Measurements from ENCODE around the gene FOXP1. TPM values are rescaled to one million over a fixed set of nuclear protein-coding genes. Genes with fewer than 3 reads are reported as not detected.
A peak's percentile ranks its signal among the peaks of the same experiment; 100 is the strongest.

The FOXP1 gene
- total and polyA plus RNA-seq, 2 of the 13 experiments (the other 11 are each of a cell fraction or from before 2014, with no cell fraction given) = 40.4 to 59.0 TPM

DNA sequence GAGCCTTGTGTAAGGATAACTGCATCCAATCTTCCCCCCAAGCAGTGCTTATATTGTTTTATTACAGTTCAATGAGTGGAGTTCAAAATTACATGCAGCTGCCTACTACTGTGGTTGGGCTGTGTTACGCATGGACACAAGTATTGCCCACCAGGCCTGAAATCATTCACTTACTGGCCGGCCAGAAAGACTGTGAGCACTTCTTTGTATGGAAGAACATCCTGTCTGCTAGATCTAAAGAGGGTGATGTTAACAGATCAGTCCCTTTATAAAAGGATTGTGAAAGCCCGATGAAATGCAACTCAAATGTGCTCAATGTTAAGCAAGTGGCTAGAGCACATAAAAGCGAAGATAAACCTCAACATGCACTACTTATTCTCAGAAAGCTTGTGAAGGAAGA, 132.5 kb downstream of the FOXP1 start (continued):
- TF ChIP-seq ONECUT2 (CRISPR knock-in tag; IDR thresholded peaks at IDR 0.05) (no peak), ZBTB38 (CRISPR knock-in tag; IDR thresholded peaks at IDR 0.05) (no peak), MAZ (IDR thresholded peaks at IDR 0.05; ENCODE audit: borderline replicate concordance, low read depth, low read length) (no peak), MAZ (CRISPR knock-in tag; IDR thresholded peaks at IDR 0.05; ENCODE audit: low read depth) (no peak)
- TF ChIP-seq, protein P1, sequence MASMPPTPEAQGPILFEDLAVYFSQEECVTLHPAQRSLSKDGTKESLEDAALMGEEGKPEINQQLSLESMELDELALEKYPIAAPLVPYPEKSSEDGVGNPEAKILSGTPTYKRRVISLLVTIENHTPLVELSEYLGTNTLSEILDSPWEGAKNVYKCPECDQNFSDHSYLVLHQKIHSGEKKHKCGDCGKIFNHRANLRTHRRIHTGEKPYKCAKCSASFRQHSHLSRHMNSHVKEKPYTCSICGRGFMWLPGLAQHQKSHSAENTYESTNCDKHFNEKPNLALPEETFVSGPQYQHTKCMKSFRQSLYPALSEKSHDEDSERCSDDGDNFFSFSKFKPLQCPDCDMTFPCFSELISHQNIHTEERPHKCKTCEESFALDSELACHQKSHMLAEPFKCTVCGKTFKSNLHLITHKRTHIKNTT (CRISPR knock-in tag; IDR thresholded peaks at IDR 0.05) = no peak

DNA sequence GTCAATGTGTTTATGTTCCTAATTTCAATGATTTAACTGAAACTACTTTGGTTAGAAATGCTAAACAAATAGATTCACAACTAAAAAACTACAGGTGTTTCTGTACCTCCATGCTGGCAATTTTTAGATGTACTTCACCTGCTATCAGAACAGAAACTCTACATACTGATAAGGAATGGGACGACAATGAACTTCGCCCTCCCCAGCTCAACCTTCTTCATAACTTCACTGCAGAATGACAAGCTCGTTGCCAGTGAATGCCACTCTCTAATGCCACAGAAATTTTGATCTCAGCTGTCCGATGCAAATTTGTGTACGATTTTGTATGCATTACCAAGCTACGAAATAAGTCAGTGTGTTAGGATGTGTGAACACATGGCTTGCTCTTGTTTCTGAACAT, 133.4 kb downstream of the FOXP1 start:
- in situ Hi-C loops (cut with HindIII; ENCODE audit: extremely low pct_ligation_motif_present, low pct_unique_long_range_greater_than_20kb) = no loop called here

More for the DNA sequence above, 133.4 kb downstream of the FOXP1 start:
- H3K79me2 ChIP-seq (ENCODE audit: insufficient read depth, low read length) = peaks cover 48% of the 10 kb centered on the region
- H3K36me3 ChIP-seq (replicated peaks in 1 of 2; ENCODE audit: control insufficient read depth in 1 of 2, insufficient read depth in 2 of 2, low read length in 2 of 2) = no peaks in the 10 kb centered on the region; a peak in 1 of 5 replicates
- intact Hi-C loops (cut with micrococcal nuclease; ENCODE audit: unreplicated experiment) = loop anchor here (10.0 kb wide), 1 partner anchor 135 kb away; the partner anchor contains the start of gene FOXP1
- no peak overlapping the region for H3K9ac ChIP-seq (ENCODE audit: insufficient read depth, low read depth, low read length)
- ChIA-PET POLR2A (interaction anchor here (1.0 to 1.1 kb wide), 2 partner anchors 130 to 133 kb away, joined by 3 to 4 read pairs; partner anchors contain the start of gene FOXP1), CTCF (ENCODE audit: low intra/inter-chr PET ratio, low total read pairs) (no interaction called here)
- no peaks in the 10 kb centered on the region for H3K27me3 ChIP-seq (ENCODE audit: control insufficient read depth in 1 of 2, insufficient read depth in 2 of 2, low read length in 2 of 2)
- BruUV-seq (replicated peaks) = no TSS peak
- no peaks in the 10 kb centered on the region for H3K9me3 ChIP-seq (ENCODE audit: low read length)
- H3K4me1 ChIP-seq (ENCODE audit: insufficient read depth, low read length) = peaks cover 55% of the 10 kb centered on the region
- ATAC-seq (no peak), FAIRE-seq (peak; percentile 56), DNase-seq (ENCODE audit: low spot score) (peak; percentile 16)
- TF ChIP-seq SATB2 (CRISPR knock-in tag; IDR thresholded peaks at IDR 0.05) = no peak
- no peak for TF ChIP-seq CREM (IDR thresholded peaks at IDR 0.05)
- no peak for TF ChIP-seq CREM (CRISPR knock-in tag; IDR thresholded peaks at IDR 0.05)
- no peak for TF ChIP-seq ZNF737 (CRISPR knock-in tag; IDR thresholded peaks at IDR 0.05; ENCODE audit: borderline replicate concordance)
- no peak for TF ChIP-seq SRSF1 (optimal IDR thresholded peaks at IDR 0.05; ENCODE audit: low read depth, low read length)
- H3K4me3 ChIP-seq (replicated peaks in 1 of 3; ENCODE audit: insufficient read depth in 1 of 3, low read depth in 2 of 3, low read length in 3 of 3) = no peak overlapping the region
- WGBS (ENCODE audit: low lambda C conversion rate) = 76% methylated on average over 6 of the region's 6 CpGs
- no peak overlapping the region for H2AFZ ChIP-seq (ENCODE audit: low read length)
- no peak overlapping the region for H3K27ac ChIP-seq (ENCODE audit: extremely low read length, insufficient read depth, low read length)
- peaks cover 21% of the 10 kb centered on the region for H4K20me1 ChIP-seq (ENCODE audit: insufficient read depth, low read length)
- no peak overlapping the region for H3K4me2 ChIP-seq (ENCODE audit: low read depth, low read length)
